AML-193 (cell line): ENCODE data around the gene NPAS3.

Experiments used
- DNase-seq, 2 experiments: peaks; one replicate each; lab custom pipeline; 2025; lab: John Stamatoyannopoulos, UW

Gene NPAS3

GRCh38 chr14:33381717-33382116 lies 443.0 kb downstream of the NPAS3 start:
- no peak for DNase-seq

GRCh38 chr14:33386140-33386539 lies 447.5 kb downstream of the NPAS3 start:
- no peak for DNase-seq

- no peak for DNase-seq
Observed at GRCh38 chr14:33386781-33387180, 448.1 kb downstream of the NPAS3 start.

GRCh38 chr14:33390335-33390734 lies 451.7 kb downstream of the NPAS3 start:
- DNase-seq: no peak

DNA sequence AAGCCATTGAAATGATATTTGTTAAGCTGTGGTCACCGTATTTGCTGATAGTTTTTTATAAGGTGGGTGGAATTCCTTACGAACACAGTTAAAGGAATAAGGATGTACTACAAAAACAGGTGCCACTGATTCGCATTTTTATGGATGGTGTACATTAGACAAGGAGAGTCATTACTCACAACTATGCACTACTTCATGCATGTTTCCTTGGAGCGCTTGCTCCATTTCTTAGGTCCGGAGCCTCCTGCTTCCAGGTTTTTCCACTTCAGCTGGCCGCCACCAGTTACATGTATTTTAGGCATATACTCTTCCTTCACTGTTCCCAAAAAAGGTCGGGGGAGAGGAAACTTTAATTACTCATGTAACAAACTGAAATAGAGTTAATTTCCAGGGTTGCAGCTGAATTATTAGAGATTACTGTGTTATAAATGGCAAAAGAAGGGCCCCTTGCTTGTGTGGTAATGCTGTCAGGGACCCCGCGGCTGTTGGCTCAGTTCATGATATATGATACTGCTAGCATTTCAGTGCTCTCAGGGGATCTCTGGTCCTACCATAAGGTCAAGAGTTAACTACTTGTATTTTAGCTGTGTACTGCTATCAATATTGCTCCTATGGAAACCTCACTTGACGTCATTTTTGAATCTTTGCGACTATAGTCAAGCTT lies 454.7 kb downstream of the NPAS3 start:
- DNase-seq: no peak

DNA sequence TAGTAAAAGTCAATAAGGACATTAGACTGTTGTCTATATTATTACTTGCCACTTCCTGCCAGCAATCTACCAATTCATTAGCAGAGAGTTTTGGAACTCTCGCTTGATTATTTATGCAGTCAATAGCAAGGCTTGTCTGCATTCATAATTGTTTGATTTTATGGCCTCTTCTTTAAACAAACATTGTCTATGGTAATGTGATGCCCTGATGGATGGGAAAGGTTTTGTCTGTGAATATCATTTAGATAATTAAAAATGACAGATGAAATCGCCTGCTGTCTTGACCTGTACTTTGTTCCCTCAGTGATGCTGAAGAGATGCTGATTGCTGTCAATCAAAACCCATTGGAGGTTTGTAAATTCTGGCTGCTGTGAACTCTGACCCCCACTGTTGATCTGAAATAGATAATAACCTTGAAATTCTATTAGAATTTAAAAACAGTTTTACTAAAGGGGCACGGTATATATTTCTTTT lies 455.3 kb downstream of the NPAS3 start:
- no peak for DNase-seq

DNA sequence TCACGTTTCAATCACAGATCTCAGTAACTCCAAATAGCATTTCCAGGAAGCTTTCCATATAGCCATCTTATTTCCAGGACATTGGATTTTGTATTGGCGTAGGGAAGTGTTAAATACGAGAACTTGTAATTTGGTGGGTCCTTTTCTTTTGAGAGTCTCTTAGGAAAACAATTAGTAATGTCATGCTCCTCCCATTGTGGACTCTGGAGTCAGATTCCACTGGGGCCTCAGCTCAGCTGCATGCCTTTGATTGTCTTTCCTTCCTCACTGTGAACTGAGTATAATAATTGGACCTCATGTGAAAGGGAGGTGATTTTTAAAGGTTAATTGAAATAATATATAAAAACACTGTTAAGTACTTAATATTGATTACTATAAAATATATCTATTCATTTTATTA lies 462.6 kb downstream of the NPAS3 start:
- no peak for DNase-seq

DNA sequence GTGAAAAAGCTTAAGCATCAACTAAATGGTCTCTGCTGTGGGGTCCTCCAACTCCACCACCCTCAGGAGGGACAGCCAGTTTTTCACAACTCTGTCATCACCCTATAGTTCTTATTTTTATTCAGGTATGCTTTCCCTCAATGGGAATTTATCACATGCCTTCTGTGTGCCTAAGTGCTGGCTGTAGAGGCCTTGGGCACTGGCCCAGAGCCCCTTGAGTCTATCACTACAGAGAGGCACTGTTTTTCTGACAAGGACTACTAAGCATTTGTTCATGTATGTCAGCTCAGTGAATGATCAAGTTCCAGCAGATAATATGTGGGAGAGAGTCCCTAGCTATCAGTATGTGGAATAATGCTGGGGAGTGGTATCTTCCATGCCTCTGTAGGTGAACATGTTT lies 463.9 kb downstream of the NPAS3 start:
- DNase-seq: no peak

DNA sequence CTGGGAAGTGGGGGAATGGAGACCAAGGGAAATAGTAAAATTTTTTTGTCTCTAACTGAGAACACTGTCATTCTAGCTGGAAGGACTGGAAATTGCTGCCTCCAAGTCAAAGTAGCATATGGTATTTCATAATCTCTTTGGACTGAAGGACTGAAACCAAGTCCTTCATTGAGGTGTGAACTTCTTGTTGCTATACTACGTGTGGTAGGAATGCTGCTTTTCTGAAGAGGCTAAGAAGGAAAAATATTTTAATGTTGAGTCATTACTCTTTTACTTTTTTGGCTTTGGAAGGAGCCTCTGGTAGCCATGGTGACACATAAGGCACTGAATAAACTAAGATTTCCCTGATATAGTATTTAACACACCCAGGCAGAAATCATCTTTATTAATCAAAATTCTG lies 465.4 kb downstream of the NPAS3 start:
- DNase-seq: no peak

- DNase-seq: no peak
Observed at GRCh38 chr14:33404964-33405574, 466.4 kb downstream of the NPAS3 start.

- DNase-seq: no peak
Observed at GRCh38 chr14:33406766-33407165, 468.1 kb downstream of the NPAS3 start.

GRCh38 chr14:33408291-33408690 lies 469.6 kb downstream of the NPAS3 start:
- no peak for DNase-seq

- DNase-seq: no peak
Observed at GRCh38 chr14:33412450-33412849, 473.8 kb downstream of the NPAS3 start.

GRCh38 chr14:33413381-33413780 lies 474.7 kb downstream of the NPAS3 start:
- DNase-seq: no peak

- peak; percentile 25 to 32 for DNase-seq
Observed at GRCh38 chr14:33414041-33414440, 475.4 kb downstream of the NPAS3 start.

GRCh38 chr14:33420051-33420627 lies 481.5 kb downstream of the NPAS3 start:
- DNase-seq: no peak

- no peak for DNase-seq
Observed at GRCh38 chr14:33430414-33431035, 491.8 kb downstream of the NPAS3 start.

- peak; percentile 14 to 28 for DNase-seq
Observed at GRCh38 chr14:33432407-33433023, 493.8 kb downstream of the NPAS3 start.

DNA sequence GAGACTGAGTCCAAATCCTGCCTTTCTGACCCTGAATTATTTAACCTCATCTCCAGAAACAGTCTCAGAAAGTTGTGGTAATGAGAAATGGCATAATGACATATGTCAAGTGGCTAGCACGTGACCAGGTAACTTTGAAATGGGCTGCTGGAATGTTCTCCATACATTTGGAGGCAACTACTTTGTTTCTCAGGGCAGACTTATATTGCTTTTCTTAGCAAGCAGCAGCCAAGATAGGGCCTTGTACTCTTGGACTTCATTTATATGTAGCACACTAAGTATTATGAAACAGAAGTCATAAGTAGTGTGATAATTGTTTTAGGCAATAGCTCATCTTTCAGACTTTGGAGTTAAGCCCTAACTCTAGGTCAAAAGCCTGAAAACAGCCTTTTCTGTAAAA lies 494.7 kb downstream of the NPAS3 start:
- no peak for DNase-seq

DNA sequence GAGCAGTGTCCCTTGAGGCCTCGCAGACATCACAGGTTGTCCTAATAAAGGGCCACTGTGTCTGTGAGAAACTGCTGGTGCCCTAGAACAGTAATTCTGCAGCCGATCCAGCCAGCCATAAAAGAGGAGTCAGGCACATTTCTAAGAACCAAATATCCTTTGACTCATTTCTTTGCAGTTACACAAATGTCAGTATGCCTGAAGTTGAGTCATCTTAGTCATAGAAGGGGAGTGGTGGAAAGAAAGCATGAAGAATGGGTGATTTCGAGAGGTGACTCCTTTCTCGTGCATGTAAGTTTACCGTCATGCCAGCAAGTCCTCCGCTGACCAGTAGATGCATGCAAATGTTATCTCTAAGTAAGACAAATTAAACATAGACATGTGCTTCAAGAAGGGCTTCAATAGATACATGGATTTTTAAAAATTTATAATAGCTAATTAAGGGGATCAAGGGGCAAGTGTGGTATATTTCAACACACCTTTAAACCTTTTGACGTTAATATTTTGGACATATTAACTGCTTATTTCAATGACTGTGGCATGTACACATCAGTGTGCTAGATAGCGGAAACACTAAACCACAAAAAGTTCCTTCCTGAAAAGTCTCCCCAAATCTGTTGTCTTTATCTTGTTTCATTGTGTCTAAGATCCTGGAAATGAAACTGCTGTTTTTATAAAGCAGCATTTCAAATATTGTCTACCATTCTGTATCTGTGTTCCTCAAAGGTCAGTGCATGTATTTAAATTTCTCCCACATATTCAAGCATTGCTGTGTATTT lies 497.4 kb downstream of the NPAS3 start:
- peak; percentile 46 to 54 for DNase-seq

- no peak for DNase-seq
Observed at GRCh38 chr14:33441633-33442032, 503.0 kb downstream of the NPAS3 start.

- DNase-seq: peak; percentile 38 to 43
Observed at GRCh38 chr14:33444136-33444535, 505.5 kb downstream of the NPAS3 start.
